Left colon (tissue), 2 donors: Measurements from ENCODE around the gene RIN1. TPM values are rescaled to one million over a fixed set of nuclear protein-coding genes. Genes with fewer than 3 reads are reported as not detected.

Source experiments
- ATAC-seq: fragments of 200-7000 bp; cut with Tn5 transposase; one replicate; pipeline ENCODE4 v1.9.1; 2020; ENCODE audit warnings: mild to moderate bottlenecking, moderate library complexity
- DNase-seq, 2 donors: peaks; one replicate each; pipeline ENCODE4 v3.0.0-alpha.2; 2020
- intact Hi-C, 2 donors: fragments of 100-400 bp; cut with DNase I in 1 of 2; cut with micrococcal nuclease in 1 of 2; formaldehyde crosslinking; loops; one replicate each; pipeline versions ENCODE4 v1.11.2 to v1.14.0; 2022; cut with DNase I, micrococcal nuclease
- total RNA-seq, 2 donors: library from RNA; stranded (reverse); fragmentation: NEBNext Ultra II Directional; extraction: Animal tissue kit (Norgen Biotek cat#: 25700); gene quantifications; one replicate each; pipeline ENCODE4 v1.2.1, GENCODE V29; 2021
- donor health status: DM: no; HTN: no; CAD: no.
- donor health status: DM: yes; HTN: yes; CAD: no.

The RIN1 gene
- total RNA-seq, 2 donors from 2014 or later = 10.3 to 10.6 TPM

DNA sequence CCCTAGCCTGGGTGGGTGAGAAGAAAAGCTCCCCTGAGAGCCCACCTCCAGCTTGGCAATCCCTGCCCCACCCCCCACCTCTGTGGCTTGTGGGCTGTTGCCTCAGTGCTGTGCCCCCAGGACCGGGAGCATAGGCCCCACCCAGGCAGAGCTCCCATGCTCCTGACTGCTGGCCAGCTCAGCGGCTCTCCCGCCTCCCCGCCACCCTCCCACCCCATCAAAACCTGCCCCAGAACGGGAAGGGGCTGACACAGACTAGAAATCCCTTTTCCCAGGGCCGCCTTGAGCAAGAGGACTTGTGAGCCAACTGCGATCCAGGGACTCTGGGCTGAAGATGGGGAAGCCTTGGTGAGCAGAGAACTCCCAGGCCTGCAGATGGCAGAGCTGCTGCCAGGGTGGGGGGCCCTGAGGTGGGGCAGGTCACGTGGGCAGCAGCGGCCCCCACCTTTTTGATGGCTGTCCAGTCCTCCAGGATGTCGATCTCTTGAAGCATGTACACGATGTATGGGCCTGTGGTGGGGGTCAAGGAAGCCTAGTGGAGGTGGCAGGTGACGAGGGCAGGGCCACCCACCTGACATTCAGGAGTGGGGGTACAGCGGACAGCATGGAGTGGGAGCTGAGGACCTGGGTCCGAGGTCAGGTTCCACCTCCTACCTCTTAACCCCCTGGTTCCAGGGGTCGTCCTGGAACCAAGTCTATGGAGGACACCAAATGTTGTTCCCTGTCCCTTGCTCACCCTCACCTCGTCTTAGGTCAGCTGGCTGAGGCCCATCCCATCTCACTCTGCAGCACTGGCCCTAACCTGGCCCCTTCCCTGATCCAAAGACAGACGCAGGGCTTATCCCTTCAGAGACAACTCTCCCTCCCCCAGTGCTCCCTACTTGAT, 2.3 kb upstream of the RIN1 start:
- DNase-seq = no peak
- no peak for ATAC-seq
- intact Hi-C loops = no loop called here

- DNase-seq (no peak), ATAC-seq (no peak)
- intact Hi-C loops = no loop called here
Measured at GRCh38 chr11:66337103-66337899, 1.1 kb upstream of the RIN1 start.

DNA sequence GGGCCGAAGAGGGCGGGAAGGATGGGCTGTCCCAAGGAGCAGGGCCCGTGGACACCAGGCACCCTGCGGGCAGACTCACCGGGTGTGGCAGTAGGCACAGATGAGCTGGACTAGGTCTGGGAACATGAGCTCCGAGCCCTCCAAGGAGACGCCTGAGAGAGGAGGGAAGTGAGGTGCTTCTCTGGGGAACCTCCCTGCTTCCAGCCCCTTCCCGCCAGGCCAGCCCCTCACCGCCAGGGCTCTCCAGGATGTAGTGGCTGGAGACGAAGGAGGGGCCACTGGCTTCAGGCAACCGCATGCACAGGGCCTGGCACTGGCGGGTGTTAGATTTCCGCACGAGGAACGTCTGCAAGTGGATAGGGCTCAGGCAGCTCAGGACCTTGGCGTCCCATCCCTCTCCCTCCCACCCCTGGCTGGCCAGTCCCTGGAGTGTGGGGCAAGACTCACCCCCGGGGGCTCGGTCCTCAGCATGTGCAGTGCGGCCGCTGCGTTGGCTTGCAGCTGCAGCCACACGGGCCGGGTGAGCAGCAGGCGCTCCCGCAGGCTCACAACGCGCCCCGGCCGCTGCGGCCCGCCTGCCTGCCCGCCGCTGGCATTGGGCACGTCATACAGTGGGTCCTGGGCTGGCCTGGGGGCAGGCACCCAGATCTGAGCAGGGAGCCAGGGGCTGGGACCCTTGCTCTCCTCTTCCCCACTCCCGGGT, 552 bp downstream of the RIN1 start:
- peak in 1 of 2 donors; percentile 38 for DNase-seq
- intact Hi-C loops = no loop called here

GRCh38 chr11:66334605-66335442, 1.4 kb downstream of the RIN1 start:
- intact Hi-C loops = no loop called here
- ATAC-seq (no peak), DNase-seq (no peak)

More for the DNA sequence above, 552 bp downstream of the RIN1 start:
- ATAC-seq = peak; percentile 60

- intact Hi-C loops = no loop called here
- DNase-seq = no peak
- no peak for ATAC-seq
Measured at GRCh38 chr11:66333896-66334604, 2.2 kb downstream of the RIN1 start.

DNA sequence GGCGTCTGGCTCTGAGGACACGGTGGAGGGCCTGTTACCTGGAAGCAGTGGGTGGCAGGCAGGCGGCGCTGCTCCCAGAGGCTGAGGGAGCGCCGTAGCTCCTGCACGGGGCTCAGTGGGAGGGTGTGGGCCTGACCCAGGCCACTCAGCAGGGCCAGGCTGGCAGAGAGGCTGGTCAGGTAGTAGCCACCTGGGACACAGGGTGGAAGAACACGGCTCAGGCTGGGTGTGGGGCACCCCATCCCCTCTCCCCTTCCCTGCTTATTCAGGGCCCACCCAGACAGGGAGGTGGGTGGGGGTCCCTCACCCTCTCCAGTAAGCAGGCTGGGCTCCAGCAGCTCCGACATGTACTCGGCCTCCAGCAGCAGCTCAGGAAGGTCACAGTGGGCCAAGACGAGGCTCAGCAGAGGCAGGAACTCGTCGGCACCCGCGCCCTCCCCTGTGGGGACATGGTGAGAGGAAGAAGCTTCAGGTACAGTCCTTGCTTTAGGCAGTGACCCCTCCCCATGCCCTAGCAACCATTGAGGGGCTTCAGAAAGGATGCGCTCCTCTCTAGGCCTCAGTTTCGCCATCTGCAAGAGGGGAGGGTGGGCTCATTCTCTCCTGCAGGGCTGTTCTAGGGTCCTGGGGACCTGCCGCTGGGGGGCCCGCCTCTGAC, 2.9 kb downstream of the RIN1 start:
- DNase-seq (no peak), ATAC-seq (no peak)
- intact Hi-C loops = no loop called here

DNA sequence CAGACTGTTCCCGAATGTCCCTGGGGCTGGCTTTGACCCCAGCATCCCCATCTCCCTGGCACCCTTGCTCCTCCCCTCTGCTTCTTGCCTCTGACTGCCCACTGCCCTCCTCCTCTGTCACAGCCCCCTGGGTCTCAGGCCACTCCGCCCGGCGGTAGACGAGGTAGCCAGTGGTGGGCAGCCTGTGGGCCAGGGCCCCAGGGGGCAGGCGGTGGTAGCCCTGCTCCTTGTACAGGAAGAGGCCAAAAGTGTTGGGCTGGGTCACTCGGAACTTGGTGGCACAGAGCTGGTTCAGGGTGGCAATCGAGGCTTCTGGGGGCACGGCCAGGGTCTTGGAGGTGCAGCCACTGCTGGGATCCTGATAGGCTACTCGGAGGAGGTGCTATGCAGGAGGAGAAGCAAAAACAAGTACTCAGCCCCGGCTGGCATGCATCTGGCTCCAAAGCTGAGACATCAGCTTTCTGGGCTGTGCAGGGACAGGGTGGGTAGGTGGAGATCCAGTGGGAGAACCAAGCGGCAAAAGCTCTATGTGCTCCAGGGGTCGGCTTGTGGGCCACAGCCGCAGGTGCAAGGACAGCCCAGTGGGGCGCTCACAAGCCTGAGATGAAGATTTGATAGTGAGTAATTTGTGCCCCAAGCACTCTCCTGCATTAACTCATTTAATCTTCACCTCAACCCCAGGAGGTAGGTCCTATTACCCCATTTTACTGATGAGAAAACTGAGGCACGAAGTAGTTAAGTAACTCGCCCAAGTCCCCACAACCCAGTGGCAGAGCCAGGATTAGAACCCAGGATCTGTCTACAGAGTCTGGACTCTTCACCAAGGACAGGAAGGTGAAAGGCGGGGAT, 3.6 kb downstream of the RIN1 start:
- DNase-seq (no peak), ATAC-seq (no peak)
- intact Hi-C loops = no loop called here

DNA sequence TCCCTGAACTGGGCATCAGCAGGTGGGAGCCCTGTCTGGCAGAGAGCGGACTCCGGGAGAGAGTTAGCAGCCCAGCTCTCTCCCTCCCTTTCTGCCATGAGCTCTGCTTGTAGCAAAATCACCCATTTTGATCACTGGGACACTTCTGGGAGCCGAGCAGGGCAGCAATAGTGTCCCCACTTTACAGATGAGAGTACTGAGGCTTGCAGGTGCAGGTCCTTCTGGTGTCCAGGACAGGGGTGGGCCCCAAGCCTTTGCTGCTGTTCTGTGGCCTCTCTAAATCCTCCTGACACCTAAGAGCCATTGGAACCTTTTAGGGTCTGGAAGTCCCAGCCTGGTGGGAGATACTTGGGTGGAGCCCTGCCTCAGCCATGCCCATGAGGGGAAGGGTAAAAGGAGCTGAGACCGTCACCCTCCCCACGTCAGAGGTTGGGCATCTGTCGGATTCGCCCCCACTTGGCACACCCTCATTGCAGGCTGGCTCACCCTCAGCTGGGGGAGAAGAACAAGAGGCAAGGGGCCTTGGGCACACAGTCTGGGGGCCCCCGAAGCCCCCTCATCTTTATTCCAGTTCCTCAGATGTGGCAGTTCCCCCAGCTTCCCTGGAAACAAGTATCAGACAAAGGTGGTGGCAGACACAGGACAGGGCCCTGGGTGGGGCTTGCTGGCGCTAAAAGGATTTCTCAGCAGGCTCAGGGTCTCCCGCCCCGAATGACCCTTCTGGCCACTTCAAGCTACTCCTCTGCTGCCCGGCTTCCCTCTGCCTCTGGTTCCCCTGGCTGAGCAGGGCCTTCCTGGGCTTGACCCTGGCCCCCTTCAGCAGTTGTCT, 4.5 kb downstream of the RIN1 start:
- no peak for DNase-seq
- intact Hi-C loops = no loop called here
- ATAC-seq = no peak

- ATAC-seq (no peak), DNase-seq (no peak)
- intact Hi-C loops = no loop called here
Measured at GRCh38 chr11:66330931-66331330, 5.3 kb downstream of the RIN1 start.

DNA sequence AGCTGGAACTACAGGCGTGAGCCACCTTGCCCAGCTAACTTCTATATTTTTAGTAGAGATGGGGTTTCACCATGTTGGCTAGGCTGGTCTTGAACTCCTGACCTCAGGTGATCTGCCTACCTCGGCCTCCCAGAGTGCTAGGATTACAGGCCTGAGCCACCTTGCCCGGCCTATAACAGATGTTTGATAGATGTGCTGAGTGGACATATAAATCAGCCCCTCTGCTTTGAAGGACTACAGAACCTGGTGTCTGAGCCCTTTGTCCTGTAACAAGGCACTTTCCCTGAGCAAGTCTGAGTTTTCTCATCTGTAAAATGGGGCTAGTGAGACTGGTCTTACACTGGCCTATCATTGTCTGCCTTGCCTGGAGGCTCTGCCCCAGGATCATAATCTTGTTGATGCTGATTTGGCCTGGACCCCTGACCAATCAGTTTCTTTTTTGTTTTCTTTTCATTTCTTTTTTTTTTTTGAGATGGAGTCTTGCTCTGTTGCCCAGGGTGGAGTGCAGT, 7.0 kb downstream of the RIN1 start:
- ATAC-seq (no peak), DNase-seq (no peak)
- intact Hi-C loops = no loop called here

- ATAC-seq (peak; percentile 80), DNase-seq (peak in 1 of 2 donors; percentile 81)
- intact Hi-C loops = no loop called here
Measured at GRCh38 chr11:66328302-66329144, 7.7 kb downstream of the RIN1 start.

DNA sequence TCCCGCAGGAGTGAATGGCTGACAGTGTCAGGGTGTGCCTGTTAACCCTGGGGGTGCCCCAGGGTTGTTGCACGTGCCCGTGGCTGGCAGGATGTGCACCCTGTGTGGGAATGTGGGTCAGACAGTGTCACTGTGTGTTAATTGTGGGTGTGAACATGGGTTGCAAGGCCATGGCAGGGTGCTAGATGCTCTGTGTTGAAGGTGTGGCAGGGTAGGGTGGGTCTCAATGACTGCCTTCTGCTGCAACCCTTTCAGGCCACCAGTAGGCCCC, 8.3 kb downstream of the RIN1 start:
- intact Hi-C loops = no loop called here
- DNase-seq (peak in 1 of 2 donors; percentile 34), ATAC-seq (peak; percentile 76)

GRCh38 chr11:66327171-66328030, 8.8 kb downstream of the RIN1 start:
- intact Hi-C loops = no loop called here
- DNase-seq = no peak
- no peak for ATAC-seq
